ENCODE results near the gene KHDC1. TPM values are rescaled to one million over a fixed set of nuclear protein-coding genes. Genes with fewer than 3 reads are reported as not detected.

Gene KHDC1
- total RNA-seq, 2 donors from 2014 or later = 4.1 to 4.2 TPM

DNA sequence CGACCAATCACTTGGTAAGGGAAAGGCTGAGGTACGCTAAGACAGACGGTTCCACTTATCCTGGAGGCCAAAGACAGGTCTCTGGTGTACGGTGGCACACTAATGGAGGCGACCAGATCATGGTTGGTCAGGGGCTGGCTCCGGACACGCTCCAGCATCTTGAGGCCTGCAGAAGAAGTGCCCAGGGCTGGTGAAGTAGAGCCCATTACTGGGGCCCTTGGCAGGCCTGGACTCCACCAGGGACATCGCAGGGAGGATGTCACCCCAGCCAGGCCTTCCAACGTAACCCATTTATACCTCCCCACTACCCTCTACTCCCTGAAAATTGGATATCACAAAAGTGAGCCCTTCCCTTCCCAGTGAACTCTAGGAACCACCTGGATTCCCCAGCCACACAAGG is 53.9 kb downstream of the KHDC1 start:
- no peak overlapping the region for H3K27ac ChIP-seq
- TF ChIP-seq POLR2AphosphoS5 (IDR thresholded peaks at IDR 0.05) = no peak
- TF ChIP-seq POLR2A (IDR thresholded peaks at IDR 0.05) = no peak
- TF ChIP-seq, protein P1, sequence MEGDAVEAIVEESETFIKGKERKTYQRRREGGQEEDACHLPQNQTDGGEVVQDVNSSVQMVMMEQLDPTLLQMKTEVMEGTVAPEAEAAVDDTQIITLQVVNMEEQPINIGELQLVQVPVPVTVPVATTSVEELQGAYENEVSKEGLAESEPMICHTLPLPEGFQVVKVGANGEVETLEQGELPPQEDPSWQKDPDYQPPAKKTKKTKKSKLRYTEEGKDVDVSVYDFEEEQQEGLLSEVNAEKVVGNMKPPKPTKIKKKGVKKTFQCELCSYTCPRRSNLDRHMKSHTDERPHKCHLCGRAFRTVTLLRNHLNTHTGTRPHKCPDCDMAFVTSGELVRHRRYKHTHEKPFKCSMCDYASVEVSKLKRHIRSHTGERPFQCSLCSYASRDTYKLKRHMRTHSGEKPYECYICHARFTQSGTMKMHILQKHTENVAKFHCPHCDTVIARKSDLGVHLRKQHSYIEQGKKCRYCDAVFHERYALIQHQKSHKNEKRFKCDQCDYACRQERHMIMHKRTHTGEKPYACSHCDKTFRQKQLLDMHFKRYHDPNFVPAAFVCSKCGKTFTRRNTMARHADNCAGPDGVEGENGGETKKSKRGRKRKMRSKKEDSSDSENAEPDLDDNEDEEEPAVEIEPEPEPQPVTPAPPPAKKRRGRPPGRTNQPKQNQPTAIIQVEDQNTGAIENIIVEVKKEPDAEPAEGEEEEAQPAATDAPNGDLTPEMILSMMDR (IDR thresholded peaks at IDR 0.05) = no peak
- WGBS = 62% methylated on average over 9 of the region's 9 CpGs
- no peaks in the 10 kb centered on the region for H3K36me3 ChIP-seq
- no peaks in the 10 kb centered on the region for H3K27me3 ChIP-seq (replicated peaks; ENCODE audit: insufficient read depth)
- no peaks in the 10 kb centered on the region for H3K9me3 ChIP-seq
- H3K4me3 ChIP-seq = no peak overlapping the region
- intact Hi-C loops (cut with DNase I) = no loop called here
- no peaks in the 10 kb centered on the region for H3K4me1 ChIP-seq (replicated peaks)
- no peak for DNase-seq (ENCODE audit: low spot score)

DNA sequence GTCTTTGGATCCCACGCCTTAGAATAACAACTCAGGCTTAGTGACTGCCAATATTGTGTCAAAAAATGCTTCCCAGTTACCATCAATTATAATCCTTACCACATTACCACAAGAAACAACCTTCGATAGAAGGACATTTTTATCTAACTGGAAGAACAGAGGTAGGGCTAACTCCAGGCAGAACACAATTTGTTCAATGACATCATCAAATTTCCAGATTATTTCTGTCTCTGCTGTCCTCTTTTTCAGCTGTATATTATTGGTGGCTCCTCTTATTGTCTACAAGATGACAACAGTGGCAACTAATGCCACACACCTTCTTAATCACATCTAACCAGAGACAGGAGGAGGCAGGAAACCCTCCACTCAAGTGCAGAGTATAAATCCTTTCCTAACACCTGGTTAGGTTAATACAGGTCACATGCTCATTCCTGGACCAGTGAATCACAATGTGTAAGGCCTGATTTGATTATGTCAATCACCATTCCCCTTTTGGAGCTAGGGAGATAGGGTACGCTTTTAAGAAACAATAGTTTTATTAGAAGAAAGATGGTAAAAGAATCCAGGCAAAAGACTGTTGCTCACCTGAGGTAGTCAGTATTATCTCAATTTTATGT is 55.7 kb downstream of the KHDC1 start:
- Histone ChIP-seq H3K4me3 (no peak overlapping the region), H3K27me3 (replicated peaks; ENCODE audit: insufficient read depth) (no peaks in the 10 kb centered on the region), H3K36me3 (no peaks in the 10 kb centered on the region), H3K4me1 (replicated peaks) (no peaks in the 10 kb centered on the region), H3K27ac (no peak overlapping the region), H3K9me3 (no peaks in the 10 kb centered on the region)
- WGBS = 86% methylated on average over 3 of the region's 3 CpGs
- no peak for DNase-seq (ENCODE audit: low spot score)
- no peak for TF ChIP-seq POLR2A (IDR thresholded peaks at IDR 0.05)
- TF ChIP-seq, protein P1 (IDR thresholded peaks at IDR 0.05) = no peak
- TF ChIP-seq POLR2AphosphoS5 (IDR thresholded peaks at IDR 0.05) = no peak
- intact Hi-C loops (cut with DNase I) = no loop called here

DNA sequence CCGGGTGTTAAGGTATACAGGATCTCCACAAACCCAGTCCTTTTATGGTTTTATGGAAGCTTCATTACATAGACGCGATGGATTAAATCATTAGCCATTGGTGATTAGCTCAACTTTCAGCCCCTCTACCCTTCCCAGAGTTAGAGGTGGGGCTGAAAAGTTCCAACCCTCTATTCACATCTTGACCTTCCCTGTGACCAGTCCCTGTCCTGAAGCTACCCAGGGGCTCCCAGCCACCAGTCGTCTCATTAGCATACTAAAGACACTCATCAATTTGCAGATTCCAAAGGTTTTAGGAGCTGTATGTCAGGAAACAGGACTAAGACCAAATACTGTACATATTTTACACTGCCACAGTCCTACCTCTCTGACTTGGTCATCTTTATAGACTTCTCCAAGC is 58.7 kb downstream of the KHDC1 start:
- no peaks in the 10 kb centered on the region for H3K27me3 ChIP-seq (replicated peaks; ENCODE audit: insufficient read depth)
- H3K4me3 ChIP-seq = no peak overlapping the region
- H3K4me1 ChIP-seq (replicated peaks) = no peaks in the 10 kb centered on the region
- DNase-seq (ENCODE audit: low spot score) = no peak
- H3K9me3 ChIP-seq = no peaks in the 10 kb centered on the region
- no peak overlapping the region for H3K27ac ChIP-seq
- H3K36me3 ChIP-seq = no peaks in the 10 kb centered on the region
- WGBS = 69% methylated on average over 4 of the region's 4 CpGs
- TF ChIP-seq POLR2AphosphoS5 (IDR thresholded peaks at IDR 0.05) (no peak), POLR2A (IDR thresholded peaks at IDR 0.05) (no peak)
- TF ChIP-seq, protein P1 (IDR thresholded peaks at IDR 0.05) = no peak
- intact Hi-C loops (cut with DNase I) = no loop called here

DNA sequence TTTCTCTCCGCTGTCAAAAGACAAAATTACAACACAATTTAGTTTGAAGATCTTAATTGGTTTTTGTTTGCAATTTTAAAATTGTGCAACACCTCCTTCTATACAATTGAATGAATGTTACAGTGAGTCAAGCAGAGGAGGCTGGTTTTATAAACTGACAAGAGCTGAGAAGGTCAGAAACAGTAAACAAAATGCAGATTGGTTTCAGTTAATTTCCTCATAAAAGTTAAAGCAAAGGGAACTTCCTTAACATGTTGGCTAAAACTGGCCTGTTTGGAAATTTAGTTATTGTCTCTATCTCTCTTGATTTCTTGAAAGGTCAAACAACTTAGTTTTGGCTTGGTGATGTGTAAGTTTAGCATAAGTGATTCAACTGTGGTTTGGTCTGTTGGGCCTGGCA is 59.9 kb downstream of the KHDC1 start:
- no peak overlapping the region for H3K27ac ChIP-seq
- DNase-seq (ENCODE audit: low spot score) = no peak
- TF ChIP-seq POLR2AphosphoS5 (IDR thresholded peaks at IDR 0.05) = no peak
- no peak for TF ChIP-seq POLR2A (IDR thresholded peaks at IDR 0.05)
- TF ChIP-seq, protein P1 (IDR thresholded peaks at IDR 0.05) = no peak
- H3K4me1 ChIP-seq (replicated peaks) = no peaks in the 10 kb centered on the region
- intact Hi-C loops (cut with DNase I) = no loop called here
- H3K9me3 ChIP-seq = no peaks in the 10 kb centered on the region
- H3K4me3 ChIP-seq = no peak overlapping the region
- no peaks in the 10 kb centered on the region for H3K27me3 ChIP-seq (replicated peaks; ENCODE audit: insufficient read depth)
- no peaks in the 10 kb centered on the region for H3K36me3 ChIP-seq
- WGBS = 100% methylated on average over 1 of the region's 1 CpG

DNA sequence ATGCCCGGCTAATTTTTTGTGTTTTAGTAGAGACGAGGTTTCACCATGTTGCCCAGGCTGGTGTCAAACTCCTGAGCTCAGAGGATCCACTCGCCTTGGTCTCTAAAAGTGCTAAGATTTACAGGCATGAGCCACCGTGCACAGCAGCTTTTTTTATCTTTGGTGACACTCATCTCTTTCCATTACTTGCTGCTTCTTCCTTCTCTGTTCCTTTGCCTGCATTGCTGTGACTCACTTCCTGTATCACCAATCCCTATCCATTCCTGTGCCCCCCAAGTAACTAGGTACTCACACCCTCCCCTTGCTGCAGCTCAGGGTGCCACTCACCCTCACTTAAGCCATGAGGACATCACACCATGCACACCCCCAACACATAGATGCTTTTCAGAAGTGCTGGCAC is 62.3 kb downstream of the KHDC1 start:
- WGBS = 83% methylated on average over 4 of the region's 4 CpGs
- no peaks in the 10 kb centered on the region for H3K36me3 ChIP-seq

More for the DNA sequence above, 62.3 kb downstream of the KHDC1 start:
- no peaks in the 10 kb centered on the region for H3K27me3 ChIP-seq (replicated peaks; ENCODE audit: insufficient read depth)
- H3K4me1 ChIP-seq (replicated peaks) = no peaks in the 10 kb centered on the region
- intact Hi-C loops (cut with DNase I) = no loop called here
- H3K9me3 ChIP-seq = no peaks in the 10 kb centered on the region
- no peak overlapping the region for H3K4me3 ChIP-seq
- no peak overlapping the region for H3K27ac ChIP-seq
- DNase-seq (ENCODE audit: low spot score) = no peak
- TF ChIP-seq, protein P1 (IDR thresholded peaks at IDR 0.05) = no peak
- TF ChIP-seq POLR2A (IDR thresholded peaks at IDR 0.05) (no peak), POLR2AphosphoS5 (IDR thresholded peaks at IDR 0.05) (no peak)
